BLaER1 treated with 17β-estradiol and CSF1 and Interleukin-3, amounts not matched to agents 10 nM and 100 nM (cell line): ENCODE results near the gene ACOT9.

Experiments
- H3K27ac ChIP-seq, 11 experiments: shearing (Covaris generic); formaldehyde crosslinking; 2 replicates each; pipeline ENCODE4 v1.8.1; 2022
- H3K27me3 ChIP-seq, 11 experiments: shearing (Covaris generic); formaldehyde crosslinking; 2 replicates each; pipeline ENCODE4 v1.8.1; 2022
- H3K36me3 ChIP-seq, 11 experiments: shearing (Covaris generic); formaldehyde crosslinking; 2 replicates each; pipeline ENCODE4 v1.8.1; 2022
- H3K4me1 ChIP-seq, 10 experiments: shearing (Covaris generic); formaldehyde crosslinking; 2 replicates each; pipeline ENCODE4 v1.8.1; 2022
- H3K4me2 ChIP-seq, 11 experiments: shearing (Covaris generic); formaldehyde crosslinking; 2 replicates each; pipeline ENCODE4 v1.8.1; 2022
- H3K4me3 ChIP-seq, 10 experiments: shearing (Covaris generic); formaldehyde crosslinking; 2 replicates each; pipeline ENCODE4 v1.8.1; 2022
- H3K9ac ChIP-seq, 11 experiments: shearing (Covaris generic); formaldehyde crosslinking; 2 replicates each; pipeline ENCODE4 v1.8.1; 2022
- H3K9me3 ChIP-seq, 11 experiments: shearing (Covaris generic); formaldehyde crosslinking; replicated peaks in 1 of 11; 2 replicates each; pipeline ENCODE4 v1.8.1; 2022
- H4K20me1 ChIP-seq, 11 experiments: shearing (Covaris generic); formaldehyde crosslinking; 2 replicates each; pipeline ENCODE4 v1.8.1; 2022
- Cebpa-rat ChIP-seq, 11 experiments: shearing (Covaris generic); IDR thresholded peaks; 2 replicates each; pipeline ENCODE4 v1.8.1; 2022

The ACOT9 gene

DNA sequence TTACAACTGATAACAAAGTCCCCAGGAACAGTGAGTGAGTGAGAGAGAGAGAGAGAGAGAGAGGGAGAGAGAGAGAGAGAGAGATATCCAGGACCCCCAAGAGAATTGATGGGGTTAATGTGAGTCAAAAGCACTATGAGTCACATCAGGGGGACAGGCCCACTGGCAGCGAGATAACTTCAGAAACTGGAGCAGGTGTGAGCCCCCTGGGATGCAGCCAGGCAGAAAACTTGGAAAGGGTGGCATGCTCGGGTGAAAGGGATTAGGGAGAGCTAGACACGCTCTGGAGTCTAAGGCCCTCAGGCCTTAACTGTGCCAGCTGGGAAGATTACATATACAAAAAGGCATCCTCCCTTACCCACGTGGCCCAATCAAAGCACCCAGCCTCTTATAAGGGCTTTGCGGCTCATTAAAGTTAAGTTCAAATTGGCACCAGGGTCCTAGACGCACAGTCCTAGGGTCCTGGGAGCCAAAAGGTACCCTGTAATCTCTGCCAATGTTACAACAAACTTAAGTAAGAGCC is 841 bp downstream of the ACOT9 start:
- H3K36me3 ChIP-seq = no peaks in the 10 kb centered on the region
- H3K9ac ChIP-seq = peak overlapping the region; percentile 72 to 87 (median 77)
- peaks cover 0 to 17% (median 9%) of the 10 kb centered on the region in 11 experiments; a peak in 16 of 22 replicates for H3K9me3 ChIP-seq
- peaks cover 0 to 31% (median 11%) of the 10 kb centered on the region in 10 experiments; a peak in 12 of 20 replicates for H3K4me1 ChIP-seq
- H3K27ac ChIP-seq = peak overlapping the region; percentile 58 to 93 (median 76)
- peaks cover 0 to 25% (median 15%) of the 10 kb centered on the region in 11 experiments; a peak in 13 of 22 replicates for H3K27me3 ChIP-seq
- H4K20me1 ChIP-seq = peaks cover 0 to 36% (median 0%) of the 10 kb centered on the region in 11 experiments; a peak in 6 of 22 replicates
- no peak for TF ChIP-seq Cebpa-rat (IDR thresholded peaks at IDR 0.05)
- H3K4me2 ChIP-seq = peak overlapping the region; percentile 42 to 83 (median 66)
- H3K4me3 ChIP-seq = peak overlapping the region; percentile 56 to 78 (median 67)

DNA sequence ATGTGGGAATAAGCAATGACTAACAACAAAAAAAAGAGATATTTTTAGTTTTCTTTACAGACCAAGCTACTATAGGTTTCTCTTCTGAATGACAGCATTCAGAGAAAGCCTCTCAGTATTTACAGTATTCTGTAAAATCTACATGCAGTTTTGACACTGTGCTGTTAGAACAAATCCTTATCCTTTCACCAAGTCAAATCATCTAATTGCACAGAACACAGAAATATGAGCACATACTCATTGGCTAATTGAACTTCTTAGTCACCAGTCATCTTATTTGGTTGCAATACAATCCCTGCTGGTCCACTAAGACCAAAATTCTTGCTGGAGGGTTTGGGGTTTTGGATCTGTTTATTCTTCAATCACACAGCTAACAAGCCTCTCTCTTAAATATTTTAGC is 5.7 kb downstream of the ACOT9 start:
- no peak for TF ChIP-seq Cebpa-rat (IDR thresholded peaks at IDR 0.05)
- H4K20me1 ChIP-seq = peaks cover 0 to 77% (median 0%) of the 10 kb centered on the region in 11 experiments; a peak in 7 of 22 replicates

DNA sequence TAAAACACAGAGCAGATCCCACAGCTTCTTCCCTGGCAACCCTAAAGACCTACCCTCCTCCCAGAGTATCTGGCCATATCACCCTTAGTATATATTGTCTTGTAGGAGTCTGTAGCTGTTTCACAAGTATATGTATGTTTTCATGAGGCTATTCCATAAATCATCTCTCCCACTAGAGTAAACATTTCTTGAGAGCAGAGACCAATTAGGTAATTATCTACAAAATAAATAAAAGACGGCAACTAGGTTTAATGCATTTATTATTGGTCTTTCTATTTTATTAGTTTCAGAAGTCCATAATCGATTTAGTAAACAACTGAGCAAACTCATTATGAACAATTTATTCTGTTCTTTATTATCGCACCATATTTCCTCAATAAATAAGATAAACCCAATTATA is 7.0 kb downstream of the ACOT9 start:
- TF ChIP-seq Cebpa-rat (IDR thresholded peaks at IDR 0.05) = no peak
- Histone ChIP-seq H3K4me2 (no peak overlapping the region), H3K9me3 (no peaks in the 10 kb centered on the region)

More for the DNA sequence above, 5.7 kb downstream of the ACOT9 start:
- Histone ChIP-seq H3K4me2 (no peak overlapping the region), H3K36me3 (peaks cover 0 to 24% (median 0%) of the 10 kb centered on the region in 11 experiments; a peak in 3 of 22 replicates), H3K9me3 (peaks cover 0 to 2% (median 0%) of the 10 kb centered on the region in 11 experiments; a peak in 1 of 22 replicates), H3K27me3 (peaks cover 0 to 5% (median 2%) of the 10 kb centered on the region in 11 experiments; a peak in 6 of 22 replicates), H3K4me3 (no peak overlapping the region), H3K4me1 (peaks cover 0 to 34% (median 10%) of the 10 kb centered on the region in 10 experiments; a peak in 11 of 20 replicates), H3K9ac (no peak overlapping the region), H3K27ac (no peak overlapping the region)

DNA sequence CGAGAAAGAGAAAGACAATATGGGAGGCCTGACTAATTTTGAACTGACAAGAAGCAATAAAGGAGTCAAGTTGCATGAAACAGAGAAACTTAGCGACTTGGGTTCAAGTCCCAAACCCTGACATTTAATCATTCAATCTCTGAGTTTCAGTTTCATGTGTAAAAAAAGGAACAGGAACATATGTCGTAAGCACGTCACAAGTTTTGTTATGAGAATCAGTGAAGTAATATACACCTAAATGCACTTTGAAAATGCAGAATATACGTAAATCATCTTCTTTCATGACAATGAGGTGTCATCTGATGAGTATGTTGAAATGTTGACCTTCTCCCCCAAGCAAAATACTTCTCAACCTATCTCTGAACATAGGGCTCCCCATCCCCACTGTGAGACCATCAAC is 10.4 kb downstream of the ACOT9 start:
- Histone ChIP-seq H3K4me2 (peak overlapping the region in 8 of 11 experiments; percentile 2 to 53 (median 25); a peak in 14 of 22 replicates), H3K27ac (peak overlapping the region in 5 of 11 experiments; percentile 8 to 65 (median 41); a peak in 9 of 22 replicates), H3K4me1 (peaks cover 0 to 22% (median 6%) of the 10 kb centered on the region in 10 experiments; a peak in 9 of 20 replicates), H3K4me3 (no peak overlapping the region), H4K20me1 (peaks cover 0 to 49% (median 0%) of the 10 kb centered on the region in 11 experiments; a peak in 6 of 22 replicates), H3K27me3 (no peaks in the 10 kb centered on the region), H3K9me3 (no peaks in the 10 kb centered on the region), H3K9ac (no peak overlapping the region; a peak in 2 of 22 replicates), H3K36me3 (peaks cover 0 to 68% (median 4%) of the 10 kb centered on the region in 11 experiments; a peak in 10 of 22 replicates)
- TF ChIP-seq Cebpa-rat (IDR thresholded peaks at IDR 0.05) = 0 out of 22 replicates have a peak, but pooled peaks of 1 of the 11 experiments have one; percentile 24

More for the DNA sequence above, 7.0 kb downstream of the ACOT9 start:
- Histone ChIP-seq H3K4me1 (peaks cover 0 to 39% (median 6%) of the 10 kb centered on the region in 10 experiments; a peak in 9 of 20 replicates), H3K4me3 (no peak overlapping the region), H3K36me3 (peaks cover 0 to 36% (median 0%) of the 10 kb centered on the region in 11 experiments; a peak in 5 of 22 replicates), H3K27me3 (no peaks in the 10 kb centered on the region), H3K27ac (no peak overlapping the region), H3K9ac (no peak overlapping the region), H4K20me1 (peaks cover 0 to 81% (median 0%) of the 10 kb centered on the region in 11 experiments; a peak in 7 of 22 replicates)

DNA sequence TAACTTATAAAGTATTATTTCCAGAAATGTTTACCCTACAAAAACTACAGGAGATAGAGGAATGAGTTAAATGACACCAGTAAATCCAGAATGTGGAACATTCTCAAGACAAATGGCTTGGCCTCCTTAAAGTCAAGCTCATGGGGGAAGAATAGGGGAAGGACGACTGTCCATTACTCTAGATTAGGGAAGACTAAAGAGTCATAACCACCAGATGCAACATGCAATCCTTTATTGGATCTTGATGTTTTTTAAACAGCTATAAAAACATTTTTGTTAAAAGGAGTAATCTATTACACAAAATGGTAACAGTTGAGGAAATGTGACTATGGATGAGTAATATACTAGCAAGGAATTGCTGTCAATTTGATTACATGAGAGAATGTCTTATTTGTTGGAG is 11.1 kb downstream of the ACOT9 start:
- TF ChIP-seq Cebpa-rat (IDR thresholded peaks at IDR 0.05) = no peak
- H3K36me3 ChIP-seq = peaks cover 0 to 69% (median 4%) of the 10 kb centered on the region in 11 experiments; a peak in 10 of 22 replicates
- no peak overlapping the region for H3K9ac ChIP-seq
- H4K20me1 ChIP-seq = peaks cover 0 to 42% (median 0%) of the 10 kb centered on the region in 11 experiments; a peak in 6 of 22 replicates
- H3K27me3 ChIP-seq = no peaks in the 10 kb centered on the region
- no peak overlapping the region for H3K4me3 ChIP-seq
- peaks cover 0 to 28% (median 8%) of the 10 kb centered on the region in 10 experiments; a peak in 9 of 20 replicates for H3K4me1 ChIP-seq
- H3K4me2 ChIP-seq = no peak overlapping the region; a peak in 1 of 22 replicates
- no peaks in the 10 kb centered on the region for H3K9me3 ChIP-seq
- peak overlapping the region in 1 of 11 experiments; percentile 65; a peak in 2 of 22 replicates for H3K27ac ChIP-seq

DNA sequence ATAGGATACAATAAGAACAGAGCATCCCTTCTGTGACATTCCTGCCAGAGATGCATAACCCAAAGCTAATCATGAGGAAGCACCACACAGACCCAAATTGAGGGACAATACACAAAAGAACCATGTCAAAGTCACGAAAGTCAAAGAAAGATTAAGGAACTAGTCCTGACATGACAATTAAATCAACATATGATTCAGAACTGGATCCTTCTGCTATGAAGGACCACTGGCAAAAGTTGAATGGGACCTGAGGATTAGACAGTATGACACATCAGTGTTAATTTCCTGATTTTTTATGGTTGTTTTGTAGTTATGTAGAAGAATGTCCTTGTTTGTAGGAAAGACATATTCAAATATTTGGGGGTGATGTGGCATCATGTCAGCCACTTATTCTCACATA is 13.9 kb downstream of the ACOT9 start:
- H3K36me3 ChIP-seq = peaks cover 0 to 77% (median 4%) of the 10 kb centered on the region in 11 experiments; a peak in 10 of 22 replicates
- H3K9ac ChIP-seq = no peak overlapping the region

DNA sequence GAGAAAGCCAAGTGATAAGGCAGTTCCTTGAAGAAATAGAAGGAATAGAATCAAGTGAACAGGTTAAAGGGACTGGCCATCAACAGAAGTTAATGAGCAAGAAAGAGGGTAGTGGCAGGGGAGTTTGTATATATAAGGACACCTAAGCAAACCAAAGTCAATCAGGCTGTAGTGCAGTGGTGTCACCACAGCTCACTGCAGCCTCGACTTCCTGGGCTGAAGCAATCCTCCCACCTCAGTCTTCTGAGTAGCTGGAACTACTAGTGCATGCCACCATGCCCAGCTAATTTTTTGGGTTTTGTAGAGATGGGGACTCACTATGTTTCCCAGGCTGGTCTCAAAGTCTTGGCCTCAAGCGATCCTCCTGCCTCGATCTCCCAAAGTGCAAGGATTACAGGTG is 15.9 kb downstream of the ACOT9 start:
- H3K27me3 ChIP-seq = no peaks in the 10 kb centered on the region
- no peaks in the 10 kb centered on the region for H3K9me3 ChIP-seq
- H3K4me2 ChIP-seq = peak overlapping the region in 3 of 11 experiments; percentile 9 to 48 (median 41); a peak in 3 of 22 replicates
- no peak for TF ChIP-seq Cebpa-rat (IDR thresholded peaks at IDR 0.05)
- peaks cover 0 to 11% (median 0%) of the 10 kb centered on the region in 11 experiments; a peak in 3 of 22 replicates for H4K20me1 ChIP-seq
- no peak overlapping the region for H3K4me3 ChIP-seq
- H3K4me1 ChIP-seq = peaks cover 0 to 25% (median 11%) of the 10 kb centered on the region in 10 experiments; a peak in 10 of 20 replicates
- no peak overlapping the region for H3K9ac ChIP-seq
- no peak overlapping the region for H3K27ac ChIP-seq
- peaks cover 0 to 79% (median 8%) of the 10 kb centered on the region in 11 experiments; a peak in 12 of 22 replicates for H3K36me3 ChIP-seq

More for the DNA sequence above, 13.9 kb downstream of the ACOT9 start:
- Histone ChIP-seq H4K20me1 (peaks cover 0 to 18% (median 0%) of the 10 kb centered on the region in 11 experiments; a peak in 4 of 22 replicates), H3K27ac (no peak overlapping the region), H3K4me1 (peaks cover 0 to 41% (median 17%) of the 10 kb centered on the region in 10 experiments; a peak in 11 of 20 replicates), H3K9me3 (no peaks in the 10 kb centered on the region), H3K4me3 (no peak overlapping the region), H3K4me2 (no peak overlapping the region), H3K27me3 (no peaks in the 10 kb centered on the region)
- no peak for TF ChIP-seq Cebpa-rat (IDR thresholded peaks at IDR 0.05)

DNA sequence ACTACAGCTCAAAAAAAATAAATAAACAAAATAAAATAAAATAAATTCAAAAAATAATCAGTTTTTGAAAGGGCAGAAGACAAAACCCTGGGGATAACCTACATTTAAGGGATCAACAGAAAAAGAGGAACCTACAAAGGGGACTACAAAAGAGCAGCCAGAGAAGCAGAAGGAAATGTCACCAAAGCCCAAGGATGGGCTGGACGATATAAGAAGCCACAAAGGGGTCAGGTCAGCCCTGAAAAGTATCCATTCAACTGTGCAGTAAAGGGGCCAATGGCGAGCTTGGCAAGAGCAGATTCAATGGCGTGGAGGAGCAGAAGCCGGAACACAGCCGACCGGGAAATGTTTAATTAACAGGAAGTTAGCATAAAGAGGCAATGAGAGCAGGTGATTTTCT is 16.9 kb downstream of the ACOT9 start:
- no peaks in the 10 kb centered on the region for H3K27me3 ChIP-seq
- peaks cover 0 to 11% (median 0%) of the 10 kb centered on the region in 11 experiments; a peak in 3 of 22 replicates for H4K20me1 ChIP-seq
- H3K9ac ChIP-seq = no peak overlapping the region
- TF ChIP-seq Cebpa-rat (IDR thresholded peaks at IDR 0.05) = no peak
- H3K4me2 ChIP-seq = peak overlapping the region in 6 of 11 experiments; percentile 5 to 62 (median 44); a peak in 10 of 22 replicates
- peaks cover 0 to 80% (median 14%) of the 10 kb centered on the region in 11 experiments; a peak in 12 of 22 replicates for H3K36me3 ChIP-seq
- peaks cover 0 to 25% (median 11%) of the 10 kb centered on the region in 10 experiments; a peak in 10 of 20 replicates for H3K4me1 ChIP-seq
- no peak overlapping the region for H3K4me3 ChIP-seq
- H3K27ac ChIP-seq = no peak overlapping the region; a peak in 1 of 22 replicates
- H3K9me3 ChIP-seq = no peaks in the 10 kb centered on the region
